Right cardiac atrium (tissue), 5 donors: ENCODE results near the gene ABCA6. TPM values are rescaled to one million over a fixed set of nuclear protein-coding genes. Genes with fewer than 3 reads are reported as not detected.

Experiments
- ATAC-seq, 2 donors: fragments of 200-7000 bp; cut with Tn5 transposase; one replicate each; pipeline versions ENCODE4 v1.8.0 to v1.9.1; 2020; ENCODE audit warnings: moderate library complexity in 2 of 2, mild to moderate bottlenecking in 1 of 2
- DNase-seq, 3 donors: peaks; one replicate each; pipeline ENCODE4 v3.0.0-alpha.2; 2020
- H3K27ac ChIP-seq: one replicate; pipeline ENCODE4 v1.5.1; 2013; ENCODE audit warnings: mild to moderate bottlenecking, low read length, control low read depth, moderate library complexity
- H3K27me3 ChIP-seq: one replicate; pipeline ENCODE4 v1.6.1; 2013; ENCODE audit not compliant: control insufficient read depth, insufficient read depth
- H3K4me1 ChIP-seq: one replicate; pipeline ENCODE4 v1.6.1; 2013; ENCODE audit warnings: low read length; ENCODE audit not compliant: control insufficient read depth, insufficient read depth
- H3K4me3 ChIP-seq: one replicate; pipeline ENCODE4 v1.5.1; 2013; ENCODE audit warnings: low read length, control low read depth
- H3K9me3 ChIP-seq: one replicate; pipeline ENCODE4 v1.6.1; 2013; ENCODE audit warnings: low read length; ENCODE audit not compliant: control insufficient read depth
- WGBS: extraction: QIAGEN DNeasy Blood & Tissue Kit; methylation state at CpG from one replicate; pipeline ENCODE4 v1.1.7; 2013; 5-methylcytosine and 5-hydroxymethylcytosine counted together
- intact Hi-C, 4 donors: fragments of 100-400 bp; cut with DNase I; formaldehyde crosslinking; loops; one replicate each; pipeline versions ENCODE4 v1.11.0 to v1.14.0; 2022 to 2023
- long read RNA-seq, 4 donors: library from polyadenylated mRNA; unstranded; transcript quantifications; one replicate each; pipeline ENCODE4 v2.0.0, GENCODE V29; 2020 to 2021
- polyA plus RNA-seq: library from polyadenylated mRNA; stranded (reverse); fragments of 200-250 nt; gene quantifications from one replicate; pipeline ENCODE4 v1.2.3, GENCODE V29; 2013
- total RNA-seq, 4 donors: library from RNA; stranded (reverse); fragmentation: NEBNext Ultra II Directional; extraction: Animal tissue kit (Norgen Biotek cat#: 25700); gene quantifications; one replicate each; pipeline ENCODE4 v1.2.1, GENCODE V29; 2021
- donor health status: healthy with polysubstance abuse.
- donor health status: DM: no; HTN: yes; CAD: no.
- donor health status: DM: no; HTN: no; CAD: no.
- donor health status: DM: no; HTN: yes; CAD: no; lungs with severe emphysema.
- donor health status: DM: yes; HTN: yes; CAD: no.

The ABCA6 gene
- total RNA-seq: 10 to 100 TPM; 21.2 to 44.1 (median 38.3) TPM
- 33.0 TPM for polyA plus RNA-seq
- long read RNA-seq, donor 1, partial matches to known transcripts: 8 of 12 reads
- long read RNA-seq, donor 1, other reads (novel, unspliced or antisense): 1 of 12 reads
- long read RNA-seq, donor 2, partial matches to known transcripts: 1 of 3 reads
- long read RNA-seq, donor 2, other reads (novel, unspliced or antisense): 1 of 3 reads
- long read RNA-seq, donor 3, partial matches to known transcripts: 19 of 27 reads
- long read RNA-seq, donor 3, other reads (novel, unspliced or antisense): 6 of 27 reads
- long read RNA-seq, donor 4, partial matches to known transcripts: 3 of 3 reads
- long read RNA-seq, donor 4, other reads (novel, unspliced or antisense): 0 of 3 reads

GRCh38 chr17:69141431-69142174 lies at the start of gene ABCA6:
Gene ABCA6 (minus strand): TSS chr17:69141895. CDS start chr17:69140703, 1,192 bp downstream.
- 29% methylated on average over 4 of the region's 4 CpGs for WGBS
- peak; percentile 80 to 97 for ATAC-seq
- intact Hi-C loops: no loop called here
- H3K27ac ChIP-seq: no peak within 1 kb of the TSS
- H3K27me3 ChIP-seq: no peaks in the 10 kb centered on the region
- H3K9me3 ChIP-seq: no peaks in the 10 kb centered on the region
- peak within 1 kb of the TSS; percentile 77 for H3K4me3 ChIP-seq
- H3K4me1 ChIP-seq: no peaks in the 10 kb centered on the region
- DNase-seq: no peak

- DNase-seq (no peak), ATAC-seq (no peak)
- H3K4me1 ChIP-seq: no peaks in the 10 kb centered on the region
- intact Hi-C loops: no loop called here
- no peak overlapping the region for H3K4me3 ChIP-seq
- no peak overlapping the region for H3K27ac ChIP-seq
- no peaks in the 10 kb centered on the region for H3K27me3 ChIP-seq
- H3K9me3 ChIP-seq: no peaks in the 10 kb centered on the region
- WGBS: 96% methylated on average over 2 of the region's 2 CpGs
These were observed 47.1 kb upstream of the ABCA6 start for GRCh38 chr17:69188796-69189195.

GRCh38 chr17:69188064-69188463 lies 46.4 kb upstream of the ABCA6 start:
- Histone ChIP-seq H3K27me3 (no peaks in the 10 kb centered on the region), H3K9me3 (no peaks in the 10 kb centered on the region), H3K27ac (no peak overlapping the region), H3K4me3 (no peak overlapping the region), H3K4me1 (no peaks in the 10 kb centered on the region)
- ATAC-seq (no peak), DNase-seq (no peak)
- 71% methylated on average over 1 of the region's 1 CpG for WGBS
- intact Hi-C loops: no loop called here

GRCh38 chr17:69187294-69187693 lies 45.6 kb upstream of the ABCA6 start:
- no peak overlapping the region for H3K27ac ChIP-seq
- DNase-seq (no peak), ATAC-seq (no peak)
- no peaks in the 10 kb centered on the region for H3K4me1 ChIP-seq
- H3K4me3 ChIP-seq: no peak overlapping the region
- no peaks in the 10 kb centered on the region for H3K9me3 ChIP-seq
- intact Hi-C loops: no loop called here
- H3K27me3 ChIP-seq: no peaks in the 10 kb centered on the region

- WGBS: 68% methylated on average over 4 of the region's 4 CpGs
These were observed 37.7 kb upstream of the ABCA6 start for GRCh38 chr17:69179227-69179952.

GRCh38 chr17:69176457-69176795 lies 34.7 kb upstream of the ABCA6 start:
- no peak overlapping the region for H3K4me3 ChIP-seq
- intact Hi-C loops: no loop called here
- no peak overlapping the region for H3K27ac ChIP-seq
- no peaks in the 10 kb centered on the region for H3K9me3 ChIP-seq
- 92% methylated on average over 1 of the region's 1 CpG for WGBS
- H3K27me3 ChIP-seq: no peaks in the 10 kb centered on the region
- H3K4me1 ChIP-seq: no peaks in the 10 kb centered on the region
- no peak for ATAC-seq
- DNase-seq: no peak

More at GRCh38 chr17:69179227-69179952, 37.7 kb upstream of the ABCA6 start:
- no peak for ATAC-seq
- intact Hi-C loops: no loop called here
- H3K4me1 ChIP-seq: no peaks in the 10 kb centered on the region
- H3K9me3 ChIP-seq: no peaks in the 10 kb centered on the region
- no peak overlapping the region for H3K27ac ChIP-seq
- peak in 2 of 3 donors; percentile 17 to 54 for DNase-seq
- H3K4me3 ChIP-seq: no peak overlapping the region
- H3K27me3 ChIP-seq: no peaks in the 10 kb centered on the region

GRCh38 chr17:69175625-69176456 lies 34.1 kb upstream of the ABCA6 start:
- 80% methylated on average over 4 of the region's 4 CpGs for WGBS
- peak; percentile 48 for ATAC-seq
- no peak overlapping the region for H3K27ac ChIP-seq
- DNase-seq: no peak
- no peaks in the 10 kb centered on the region for H3K27me3 ChIP-seq
- intact Hi-C loops: no loop called here
- no peaks in the 10 kb centered on the region for H3K4me1 ChIP-seq
- H3K4me3 ChIP-seq: no peak overlapping the region
- H3K9me3 ChIP-seq: no peaks in the 10 kb centered on the region

- 91% methylated on average over 4 of the region's 4 CpGs for WGBS
- intact Hi-C loops: no loop called here
- DNase-seq (no peak), ATAC-seq (no peak)
- no peak overlapping the region for H3K27ac ChIP-seq
- no peaks in the 10 kb centered on the region for H3K4me1 ChIP-seq
- no peaks in the 10 kb centered on the region for H3K9me3 ChIP-seq
- no peak overlapping the region for H3K4me3 ChIP-seq
- no peaks in the 10 kb centered on the region for H3K27me3 ChIP-seq
These were observed 33.5 kb upstream of the ABCA6 start for GRCh38 chr17:69175262-69175624.

GRCh38 chr17:69173118-69173517 lies 31.4 kb upstream of the ABCA6 start:
- 67% methylated on average over 2 of the region's 2 CpGs for WGBS
- no peak for DNase-seq

GRCh38 chr17:69170377-69170776 lies 28.7 kb upstream of the ABCA6 start:
- Histone ChIP-seq H3K4me3 (no peak overlapping the region), H3K27ac (no peak overlapping the region), H3K27me3 (no peaks in the 10 kb centered on the region), H3K4me1 (peaks cover 2% of the 10 kb centered on the region), H3K9me3 (no peaks in the 10 kb centered on the region)
- intact Hi-C loops: no loop called here
- ATAC-seq (no peak), DNase-seq (no peak)

More at GRCh38 chr17:69173118-69173517, 31.4 kb upstream of the ABCA6 start:
- H3K4me1 ChIP-seq: no peaks in the 10 kb centered on the region
- intact Hi-C loops: no loop called here
- no peak for ATAC-seq
- H3K4me3 ChIP-seq: no peak overlapping the region
- H3K27me3 ChIP-seq: no peaks in the 10 kb centered on the region
- H3K27ac ChIP-seq: no peak overlapping the region
- no peaks in the 10 kb centered on the region for H3K9me3 ChIP-seq
